ENCODE data around the gene CDK5RAP3. TPM values are rescaled to one million over a fixed set of nuclear protein-coding genes. Genes with fewer than 3 reads are reported as not detected.

CDK5RAP3 gene
- total and polyA plus RNA-seq, 2 of the 13 experiments (the other 11 are each of a cell fraction or from before 2014, with no cell fraction given) = 128 to 154 TPM

DNA sequence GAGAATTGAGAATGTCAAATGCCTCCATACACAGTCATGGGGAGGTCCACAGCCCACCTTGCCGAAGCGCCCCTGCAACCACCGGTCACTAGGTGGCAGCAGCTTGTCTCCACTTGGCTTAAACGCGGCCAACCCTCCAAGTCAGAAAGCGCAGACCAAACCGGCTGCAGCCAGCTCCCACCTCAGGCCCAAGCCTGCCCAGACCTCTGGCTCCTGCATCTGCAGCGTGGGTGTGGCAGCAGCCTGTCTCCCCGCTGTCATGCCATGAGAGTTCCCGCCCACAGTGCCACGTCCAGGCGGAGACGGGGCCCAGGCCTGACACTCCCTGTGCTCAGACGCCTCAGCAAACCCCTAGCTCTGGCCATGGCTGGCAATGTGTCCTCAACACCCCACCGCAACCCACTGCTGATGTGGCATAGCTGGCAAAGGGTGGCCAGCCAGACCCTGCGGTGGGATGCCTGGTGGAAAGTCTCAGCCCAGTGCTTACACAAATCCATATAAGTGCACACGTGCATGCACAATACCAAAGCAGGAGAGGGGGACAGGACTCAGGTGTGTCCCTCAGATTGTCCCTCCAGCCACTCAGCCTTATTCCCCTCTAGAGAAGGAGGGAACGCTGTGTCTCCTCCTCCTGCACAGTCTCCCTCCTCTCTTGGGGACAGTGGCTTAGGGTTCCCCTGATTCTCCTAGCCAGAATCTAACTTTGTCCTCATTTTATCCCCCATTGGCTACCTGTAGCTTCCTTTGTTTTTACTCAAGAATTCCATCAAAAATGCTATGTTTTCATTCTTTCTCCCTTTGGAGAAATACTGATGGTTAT, 55.8 kb downstream of the CDK5RAP3 start (continued):
- TF ChIP-seq, protein P1, sequence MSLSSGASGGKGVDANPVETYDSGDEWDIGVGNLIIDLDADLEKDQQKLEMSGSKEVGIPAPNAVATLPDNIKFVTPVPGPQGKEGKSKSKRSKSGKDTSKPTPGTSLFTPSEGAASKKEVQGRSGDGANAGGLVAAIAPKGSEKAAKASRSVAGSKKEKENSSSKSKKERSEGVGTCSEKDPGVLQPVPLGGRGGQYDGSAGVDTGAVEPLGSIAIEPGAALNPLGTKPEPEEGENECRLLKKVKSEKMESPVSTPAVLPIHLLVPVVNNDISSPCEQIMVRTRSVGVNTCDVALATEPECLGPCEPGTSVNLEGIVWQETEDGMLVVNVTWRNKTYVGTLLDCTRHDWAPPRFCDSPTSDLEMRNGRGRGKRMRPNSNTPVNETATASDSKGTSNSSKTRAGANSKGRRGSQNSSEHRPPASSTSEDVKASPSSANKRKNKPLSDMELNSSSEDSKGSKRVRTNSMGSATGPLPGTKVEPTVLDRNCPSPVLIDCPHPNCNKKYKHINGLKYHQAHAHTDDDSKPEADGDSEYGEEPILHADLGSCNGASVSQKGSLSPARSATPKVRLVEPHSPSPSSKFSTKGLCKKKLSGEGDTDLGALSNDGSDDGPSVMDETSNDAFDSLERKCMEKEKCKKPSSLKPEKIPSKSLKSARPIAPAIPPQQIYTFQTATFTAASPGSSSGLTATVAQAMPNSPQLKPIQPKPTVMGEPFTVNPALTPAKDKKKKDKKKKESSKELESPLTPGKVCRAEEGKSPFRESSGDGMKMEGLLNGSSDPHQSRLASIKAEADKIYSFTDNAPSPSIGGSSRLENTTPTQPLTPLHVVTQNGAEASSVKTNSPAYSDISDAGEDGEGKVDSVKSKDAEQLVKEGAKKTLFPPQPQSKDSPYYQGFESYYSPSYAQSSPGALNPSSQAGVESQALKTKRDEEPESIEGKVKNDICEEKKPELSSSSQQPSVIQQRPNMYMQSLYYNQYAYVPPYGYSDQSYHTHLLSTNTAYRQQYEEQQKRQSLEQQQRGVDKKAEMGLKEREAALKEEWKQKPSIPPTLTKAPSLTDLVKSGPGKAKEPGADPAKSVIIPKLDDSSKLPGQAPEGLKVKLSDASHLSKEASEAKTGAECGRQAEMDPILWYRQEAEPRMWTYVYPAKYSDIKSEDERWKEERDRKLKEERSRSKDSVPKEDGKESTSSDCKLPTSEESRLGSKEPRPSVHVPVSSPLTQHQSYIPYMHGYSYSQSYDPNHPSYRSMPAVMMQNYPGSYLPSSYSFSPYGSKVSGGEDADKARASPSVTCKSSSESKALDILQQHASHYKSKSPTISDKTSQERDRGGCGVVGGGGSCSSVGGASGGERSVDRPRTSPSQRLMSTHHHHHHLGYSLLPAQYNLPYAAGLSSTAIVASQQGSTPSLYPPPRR (CRISPR knock-in tag; IDR thresholded peaks at IDR 0.05; ENCODE audit: borderline replicate concordance) = no peak
- no peak; the same call in 1 of the 2 replicates for TF ChIP-seq MYC (CRISPR knock-in tag; IDR thresholded peaks at IDR 0.05; ENCODE audit: borderline replicate concordance)
- TF ChIP-seq, protein P2, sequence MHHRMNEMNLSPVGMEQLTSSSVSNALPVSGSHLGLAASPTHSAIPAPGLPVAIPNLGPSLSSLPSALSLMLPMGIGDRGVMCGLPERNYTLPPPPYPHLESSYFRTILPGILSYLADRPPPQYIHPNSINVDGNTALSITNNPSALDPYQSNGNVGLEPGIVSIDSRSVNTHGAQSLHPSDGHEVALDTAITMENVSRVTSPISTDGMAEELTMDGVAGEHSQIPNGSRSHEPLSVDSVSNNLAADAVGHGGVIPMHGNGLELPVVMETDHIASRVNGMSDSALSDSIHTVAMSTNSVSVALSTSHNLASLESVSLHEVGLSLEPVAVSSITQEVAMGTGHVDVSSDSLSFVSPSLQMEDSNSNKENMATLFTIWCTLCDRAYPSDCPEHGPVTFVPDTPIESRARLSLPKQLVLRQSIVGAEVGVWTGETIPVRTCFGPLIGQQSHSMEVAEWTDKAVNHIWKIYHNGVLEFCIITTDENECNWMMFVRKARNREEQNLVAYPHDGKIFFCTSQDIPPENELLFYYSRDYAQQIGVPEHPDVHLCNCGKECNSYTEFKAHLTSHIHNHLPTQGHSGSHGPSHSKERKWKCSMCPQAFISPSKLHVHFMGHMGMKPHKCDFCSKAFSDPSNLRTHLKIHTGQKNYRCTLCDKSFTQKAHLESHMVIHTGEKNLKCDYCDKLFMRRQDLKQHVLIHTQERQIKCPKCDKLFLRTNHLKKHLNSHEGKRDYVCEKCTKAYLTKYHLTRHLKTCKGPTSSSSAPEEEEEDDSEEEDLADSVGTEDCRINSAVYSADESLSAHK (CRISPR knock-in tag; IDR thresholded peaks at IDR 0.05; ENCODE audit: borderline replicate concordance) = no peak
- TF ChIP-seq PHF21A (CRISPR knock-in tag; IDR thresholded peaks at IDR 0.05) = no peak; the same call in 1 of the 2 replicates
- TF ChIP-seq DR1 (CRISPR knock-in tag; IDR thresholded peaks at IDR 0.05) = no peak
- TF ChIP-seq, protein P3, sequence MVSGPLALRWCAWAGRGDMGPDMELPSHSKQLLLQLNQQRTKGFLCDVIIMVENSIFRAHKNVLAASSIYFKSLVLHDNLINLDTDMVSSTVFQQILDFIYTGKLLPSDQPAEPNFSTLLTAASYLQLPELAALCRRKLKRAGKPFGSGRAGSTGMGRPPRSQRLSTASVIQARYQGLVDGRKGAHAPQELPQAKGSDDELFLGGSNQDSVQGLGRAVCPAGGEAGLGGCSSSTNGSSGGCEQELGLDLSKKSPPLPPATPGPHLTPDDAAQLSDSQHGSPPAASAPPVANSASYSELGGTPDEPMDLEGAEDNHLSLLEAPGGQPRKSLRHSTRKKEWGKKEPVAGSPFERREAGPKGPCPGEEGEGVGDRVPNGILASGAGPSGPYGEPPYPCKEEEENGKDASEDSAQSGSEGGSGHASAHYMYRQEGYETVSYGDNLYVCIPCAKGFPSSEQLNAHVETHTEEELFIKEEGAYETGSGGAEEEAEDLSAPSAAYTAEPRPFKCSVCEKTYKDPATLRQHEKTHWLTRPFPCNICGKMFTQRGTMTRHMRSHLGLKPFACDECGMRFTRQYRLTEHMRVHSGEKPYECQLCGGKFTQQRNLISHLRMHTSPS (CRISPR knock-in tag; IDR thresholded peaks at IDR 0.05; ENCODE audit: low read depth) = peak; percentile 45; the same call in 1 of the 2 replicates
- no peak for TF ChIP-seq YEATS4 (CRISPR knock-in tag; IDR thresholded peaks at IDR 0.05; ENCODE audit: borderline replicate concordance)
- TF ChIP-seq, protein P4, sequence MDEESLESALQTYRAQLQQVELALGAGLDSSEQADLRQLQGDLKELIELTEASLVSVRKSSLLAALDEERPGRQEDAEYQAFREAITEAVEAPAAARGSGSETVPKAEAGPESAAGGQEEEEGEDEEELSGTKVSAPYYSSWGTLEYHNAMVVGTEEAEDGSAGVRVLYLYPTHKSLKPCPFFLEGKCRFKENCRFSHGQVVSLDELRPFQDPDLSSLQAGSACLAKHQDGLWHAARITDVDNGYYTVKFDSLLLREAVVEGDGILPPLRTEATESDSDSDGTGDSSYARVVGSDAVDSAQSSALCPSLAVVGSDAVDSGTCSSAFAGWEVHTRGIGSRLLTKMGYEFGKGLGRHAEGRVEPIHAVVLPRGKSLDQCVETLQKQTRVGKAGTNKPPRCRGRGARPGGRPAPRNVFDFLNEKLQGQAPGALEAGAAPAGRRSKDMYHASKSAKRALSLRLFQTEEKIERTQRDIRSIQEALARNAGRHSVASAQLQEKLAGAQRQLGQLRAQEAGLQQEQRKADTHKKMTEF (CRISPR knock-in tag; IDR thresholded peaks at IDR 0.05) = 0 out of 2 replicates have a peak, but pooled peaks have one; percentile 56
- no peak for TF ChIP-seq HOXA5 (CRISPR knock-in tag; IDR thresholded peaks at IDR 0.05)
- TF ChIP-seq ZNF788 (CRISPR knock-in tag; IDR thresholded peaks at IDR 0.05; ENCODE audit: borderline replicate concordance) = peak; percentile 45; the same call in 1 of the 2 replicates
- TF ChIP-seq ZNF138 (CRISPR knock-in tag; IDR thresholded peaks at IDR 0.05; ENCODE audit: low read depth) = no peak
- TF ChIP-seq IRF2 (CRISPR knock-in tag; IDR thresholded peaks at IDR 0.05) = 0 out of 2 replicates have a peak, but pooled peaks have one; percentile 62
- TF ChIP-seq ZNF598 (CRISPR knock-in tag; IDR thresholded peaks at IDR 0.05; ENCODE audit: borderline replicate concordance) = no peak
- TF ChIP-seq NKX3-1 (CRISPR knock-in tag; IDR thresholded peaks at IDR 0.05) = no peak
- TF ChIP-seq ZNF652 (CRISPR knock-in tag; IDR thresholded peaks at IDR 0.05; ENCODE audit: borderline replicate concordance, low read depth) = no peak
- TF ChIP-seq, protein P5, sequence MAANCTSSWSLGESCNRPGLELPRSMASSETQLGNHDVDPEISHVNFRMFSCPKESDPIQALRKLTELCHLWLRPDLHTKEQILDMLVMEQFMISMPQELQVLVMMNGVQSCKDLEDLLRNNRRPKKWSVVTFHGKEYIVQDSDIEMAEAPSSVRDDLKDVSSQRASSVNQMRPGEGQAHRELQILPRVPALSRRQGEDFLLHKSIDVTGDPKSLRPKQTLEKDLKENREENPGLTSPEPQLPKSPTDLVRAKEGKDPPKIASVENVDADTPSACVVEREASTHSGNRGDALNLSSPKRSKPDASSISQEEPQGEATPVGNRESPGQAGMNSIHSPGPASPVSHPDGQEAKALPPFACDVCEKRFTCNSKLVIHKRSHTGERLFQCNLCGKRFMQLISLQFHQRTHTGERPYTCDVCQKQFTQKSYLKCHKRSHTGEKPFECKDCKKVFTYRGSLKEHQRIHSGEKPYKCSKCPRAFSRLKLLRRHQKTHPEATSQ (CRISPR knock-in tag; IDR thresholded peaks at IDR 0.05; ENCODE audit: borderline replicate concordance) = no peak
